HEK293T (cell line): ENCODE results near the gene ATP8A1.

Source experiments
- HDGF ChIP-seq: fragments of 450-650 bp; IDR thresholded peaks from 2 replicates; pipeline ENCODE4 v1.6.1; 2017; ENCODE audit warnings: antibody characterized with exemption, borderline replicate concordance
- ZNF384 ChIP-seq: fragments of 450-650 bp; IDR thresholded peaks from 2 replicates; pipeline ENCODE4 v1.6.1; 2016

DNA sequence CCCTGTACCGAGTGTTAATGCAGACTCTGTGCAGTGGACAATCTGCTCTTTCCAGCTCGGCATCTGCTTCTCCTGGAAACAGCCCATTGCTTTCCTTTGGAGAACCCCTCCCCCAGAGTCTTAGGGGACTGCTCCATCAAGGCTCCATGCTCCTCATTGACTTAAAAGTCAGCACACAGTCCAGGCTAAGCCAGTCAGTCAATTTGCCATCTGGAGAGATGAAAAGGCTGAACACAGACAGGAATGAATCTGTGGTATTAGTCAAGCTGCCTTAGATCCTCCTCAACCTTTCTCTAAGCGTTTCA is 20.3 kb downstream of the ATP8A1 start:
- TF ChIP-seq HDGF (no peak), ZNF384 (no peak)
